ENCODE results near the gene XRCC5. TPM values are rescaled to one million over a fixed set of nuclear protein-coding genes. Genes with fewer than 3 reads are reported as not detected.

The XRCC5 gene
- total RNA-seq, 1 experiment from 2014 or later: 198 TPM

DNA sequence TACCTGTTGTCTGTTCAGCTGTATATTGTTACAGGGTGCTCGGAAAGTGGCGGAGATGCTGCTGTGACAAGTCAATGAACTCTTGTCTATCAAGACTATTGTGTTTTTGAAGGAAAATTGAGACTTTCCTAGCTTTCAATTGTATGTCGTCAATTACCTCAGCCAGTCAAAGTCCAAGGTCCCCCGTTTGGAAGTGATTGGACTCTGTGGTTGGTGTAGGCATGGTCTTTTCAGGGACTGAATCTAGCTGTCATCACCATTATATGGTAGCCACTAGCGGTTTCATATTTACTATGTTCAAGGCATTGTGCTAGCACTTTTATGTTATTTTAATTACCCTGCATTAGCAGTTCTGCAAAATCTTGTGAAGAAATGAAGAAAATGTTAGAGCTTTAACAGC is 54.9 kb downstream of the XRCC5 start:
- Mint-ChIP-seq H3K4me1 (ENCODE audit: insufficient read depth, unreplicated experiment) (no peaks in the 10 kb centered on the region), H3K27ac (ENCODE audit: low read depth, unreplicated experiment) (no peak overlapping the region), H3K36me3 (ENCODE audit: insufficient read depth, unreplicated experiment) (peaks cover 99% of the 10 kb centered on the region), H3K4me3 (ENCODE audit: unreplicated experiment) (no peak overlapping the region), H3K27me3 (ENCODE audit: insufficient read depth, unreplicated experiment) (no peaks in the 10 kb centered on the region), H3K9me3 (ENCODE audit: unreplicated experiment) (no peaks in the 10 kb centered on the region)
- CTCF ChIA-PET: interaction anchor here (0.6 kb wide), 1 partner anchor 49 kb away, joined by 4 read pairs; no protein-coding TSS in a partner anchor
- TF ChIP-seq, protein P1, sequence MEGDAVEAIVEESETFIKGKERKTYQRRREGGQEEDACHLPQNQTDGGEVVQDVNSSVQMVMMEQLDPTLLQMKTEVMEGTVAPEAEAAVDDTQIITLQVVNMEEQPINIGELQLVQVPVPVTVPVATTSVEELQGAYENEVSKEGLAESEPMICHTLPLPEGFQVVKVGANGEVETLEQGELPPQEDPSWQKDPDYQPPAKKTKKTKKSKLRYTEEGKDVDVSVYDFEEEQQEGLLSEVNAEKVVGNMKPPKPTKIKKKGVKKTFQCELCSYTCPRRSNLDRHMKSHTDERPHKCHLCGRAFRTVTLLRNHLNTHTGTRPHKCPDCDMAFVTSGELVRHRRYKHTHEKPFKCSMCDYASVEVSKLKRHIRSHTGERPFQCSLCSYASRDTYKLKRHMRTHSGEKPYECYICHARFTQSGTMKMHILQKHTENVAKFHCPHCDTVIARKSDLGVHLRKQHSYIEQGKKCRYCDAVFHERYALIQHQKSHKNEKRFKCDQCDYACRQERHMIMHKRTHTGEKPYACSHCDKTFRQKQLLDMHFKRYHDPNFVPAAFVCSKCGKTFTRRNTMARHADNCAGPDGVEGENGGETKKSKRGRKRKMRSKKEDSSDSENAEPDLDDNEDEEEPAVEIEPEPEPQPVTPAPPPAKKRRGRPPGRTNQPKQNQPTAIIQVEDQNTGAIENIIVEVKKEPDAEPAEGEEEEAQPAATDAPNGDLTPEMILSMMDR (IDR thresholded peaks at IDR 0.05; ENCODE audit: unreplicated experiment): no peak
- DNase-seq (ENCODE audit: unreplicated experiment): no peak
- POLR2A ChIA-PET: interaction anchor here (1.3 kb wide), 1 partner anchor 9 kb away, joined by 4 read pairs; no protein-coding TSS in a partner anchor
- TSS peak; percentile 3 for BruUV-seq (replicated peaks)
- intact Hi-C loops (cut with micrococcal nuclease): no loop called here

DNA sequence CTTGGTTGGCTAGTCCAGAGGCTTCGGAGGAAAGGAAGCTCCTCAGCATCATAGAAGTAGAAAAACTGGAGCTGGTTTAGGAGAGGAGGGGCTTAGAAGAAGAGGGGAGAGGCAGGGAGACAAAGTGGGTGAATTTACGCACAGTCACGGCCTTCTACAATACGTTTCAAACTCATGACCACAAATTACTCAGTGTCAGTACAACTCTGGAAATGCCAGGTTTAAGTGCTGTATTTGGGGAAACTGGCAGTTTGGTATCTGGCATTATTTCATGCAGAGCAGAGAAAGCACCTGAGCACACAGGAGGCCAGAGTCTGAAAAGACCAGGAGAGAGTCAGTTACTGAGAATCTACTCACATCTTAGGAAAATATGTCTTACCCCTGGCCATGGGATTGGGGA is 55.4 kb downstream of the XRCC5 start:
- intact Hi-C loops (cut with micrococcal nuclease): no loop called here
- POLR2A ChIA-PET: interaction anchor here (1.3 kb wide), 1 partner anchor 8 kb away, joined by 4 read pairs; no protein-coding TSS in a partner anchor
- CTCF ChIA-PET: interaction anchor here (0.6 kb wide), 1 partner anchor 50 kb away, joined by 4 read pairs; no protein-coding TSS in a partner anchor
- Mint-ChIP-seq H3K36me3 (ENCODE audit: insufficient read depth, unreplicated experiment) (peaks cover 97% of the 10 kb centered on the region), H3K27ac (ENCODE audit: low read depth, unreplicated experiment) (no peak overlapping the region), H3K9me3 (ENCODE audit: unreplicated experiment) (no peaks in the 10 kb centered on the region), H3K4me3 (ENCODE audit: unreplicated experiment) (no peak overlapping the region), H3K4me1 (ENCODE audit: insufficient read depth, unreplicated experiment) (no peaks in the 10 kb centered on the region), H3K27me3 (ENCODE audit: insufficient read depth, unreplicated experiment) (no peaks in the 10 kb centered on the region)
- TF ChIP-seq, protein P1 (IDR thresholded peaks at IDR 0.05; ENCODE audit: unreplicated experiment): no peak
- DNase-seq (ENCODE audit: unreplicated experiment): no peak
- BruUV-seq (replicated peaks): no TSS peak

DNA sequence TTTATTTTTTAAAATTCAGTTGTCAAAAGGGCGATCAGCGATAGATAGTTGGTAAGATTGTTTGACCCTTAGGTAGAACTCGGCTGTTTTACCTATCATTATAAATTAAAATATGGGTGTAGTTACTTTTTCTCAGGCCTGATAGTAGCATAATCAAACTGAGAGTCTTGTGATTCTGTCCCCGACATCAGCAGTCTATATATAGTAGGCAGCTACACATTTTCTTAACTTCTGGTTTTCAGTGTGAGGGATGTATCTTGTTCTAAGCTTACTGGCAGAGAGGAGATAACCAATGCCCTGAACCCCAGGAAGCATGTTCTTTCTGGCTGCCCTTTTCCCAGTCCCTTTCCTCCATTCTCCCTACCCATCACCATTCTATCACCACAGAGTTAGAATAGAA is 56.6 kb downstream of the XRCC5 start:
- no peaks in the 10 kb centered on the region for H3K9me3 Mint-ChIP-seq (ENCODE audit: unreplicated experiment)
- no peaks in the 10 kb centered on the region for H3K27me3 Mint-ChIP-seq (ENCODE audit: insufficient read depth, unreplicated experiment)
- H3K36me3 Mint-ChIP-seq (ENCODE audit: insufficient read depth, unreplicated experiment): peaks cover 96% of the 10 kb centered on the region
- BruUV-seq (replicated peaks): no TSS peak
- ChIA-PET CTCF (interaction anchor here (0.6 kb wide), 1 partner anchor 33 kb away, joined by 3 read pairs; no protein-coding TSS in a partner anchor), POLR2A (no interaction called here)
- H3K4me3 Mint-ChIP-seq (ENCODE audit: unreplicated experiment): no peak overlapping the region
- DNase-seq (ENCODE audit: unreplicated experiment): no peak
- H3K4me1 Mint-ChIP-seq (ENCODE audit: insufficient read depth, unreplicated experiment): no peaks in the 10 kb centered on the region
- no peak overlapping the region for H3K27ac Mint-ChIP-seq (ENCODE audit: low read depth, unreplicated experiment)
- intact Hi-C loops (cut with micrococcal nuclease): no loop called here
- TF ChIP-seq, protein P1 (IDR thresholded peaks at IDR 0.05; ENCODE audit: unreplicated experiment): no peak

DNA sequence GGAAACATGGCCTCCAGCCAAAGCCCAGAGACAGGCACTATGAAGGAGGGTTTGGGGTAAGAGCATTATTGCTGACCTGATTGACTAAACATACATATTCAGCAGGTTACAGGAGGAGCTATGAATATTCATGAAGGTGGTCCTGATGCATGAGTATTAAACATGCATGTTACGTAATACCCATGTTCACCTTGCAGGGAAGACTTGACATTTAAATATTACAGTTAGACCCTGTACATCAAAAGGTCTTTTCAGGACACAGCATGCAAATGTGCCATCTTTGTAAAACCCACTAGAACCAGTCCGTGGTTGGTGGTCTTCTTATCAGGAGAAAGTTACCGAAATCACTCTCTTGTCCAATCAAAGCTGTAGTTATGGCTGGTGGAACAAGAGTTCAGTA is 59.9 kb downstream of the XRCC5 start:
- ChIA-PET CTCF (no interaction called here), POLR2A (interaction anchor here (0.6 to 0.8 kb wide), 2 partner anchors 7 to 209 kb away, joined by 3 read pairs; no protein-coding TSS in a partner anchor)
- DNase-seq (ENCODE audit: unreplicated experiment): no peak
- TF ChIP-seq, protein P1 (IDR thresholded peaks at IDR 0.05; ENCODE audit: unreplicated experiment): no peak
- H3K36me3 Mint-ChIP-seq (ENCODE audit: insufficient read depth, unreplicated experiment): peaks cover 90% of the 10 kb centered on the region
- H3K27ac Mint-ChIP-seq (ENCODE audit: low read depth, unreplicated experiment): no peak overlapping the region
- no peaks in the 10 kb centered on the region for H3K27me3 Mint-ChIP-seq (ENCODE audit: insufficient read depth, unreplicated experiment)
- no peaks in the 10 kb centered on the region for H3K4me1 Mint-ChIP-seq (ENCODE audit: insufficient read depth, unreplicated experiment)
- no peaks in the 10 kb centered on the region for H3K9me3 Mint-ChIP-seq (ENCODE audit: unreplicated experiment)
- no peak overlapping the region for H3K4me3 Mint-ChIP-seq (ENCODE audit: unreplicated experiment)
- intact Hi-C loops (cut with micrococcal nuclease): no loop called here
- no TSS peak for BruUV-seq (replicated peaks)

Data from MCF 10A (cell line).